ENCODE results near the gene CXCR6. TPM values are rescaled to one million over a fixed set of nuclear protein-coding genes. Genes with fewer than 3 reads are reported as not detected.
A peak's percentile ranks its signal among the peaks of the same experiment; 100 is the strongest.

Gene CXCR6
- total RNA-seq, 4 donors from 2014 or later: 0.29 to 0.51 TPM; not detected in 2

- Histone ChIP-seq H3K27ac (peak overlapping the region; percentile 97 to 100 (median 100)), H3K27me3 (no peaks in the 10 kb centered on the region), H3K4me3 (no peak overlapping the region), H3K4me1 (peaks cover 86 to 90% of the 10 kb centered on the region in 2 donors), H3K9me3 (no peaks in the 10 kb centered on the region), H3K36me3 (no peaks in the 10 kb centered on the region)
- intact Hi-C loops (cut with DNase I; ENCODE audit: low total_unique reads): loop anchor here (10.0 kb wide), 1 partner anchor 437 kb away; no protein-coding TSS in a partner anchor
- no peak for ATAC-seq
- in situ Hi-C loops (cut with MboI; ENCODE audit: low sequenced_read_pairs in 4 of 4): no loop called here
- DNase-seq: peak in 1 of 2 donors; percentile 52
- TF ChIP-seq, protein P1, sequence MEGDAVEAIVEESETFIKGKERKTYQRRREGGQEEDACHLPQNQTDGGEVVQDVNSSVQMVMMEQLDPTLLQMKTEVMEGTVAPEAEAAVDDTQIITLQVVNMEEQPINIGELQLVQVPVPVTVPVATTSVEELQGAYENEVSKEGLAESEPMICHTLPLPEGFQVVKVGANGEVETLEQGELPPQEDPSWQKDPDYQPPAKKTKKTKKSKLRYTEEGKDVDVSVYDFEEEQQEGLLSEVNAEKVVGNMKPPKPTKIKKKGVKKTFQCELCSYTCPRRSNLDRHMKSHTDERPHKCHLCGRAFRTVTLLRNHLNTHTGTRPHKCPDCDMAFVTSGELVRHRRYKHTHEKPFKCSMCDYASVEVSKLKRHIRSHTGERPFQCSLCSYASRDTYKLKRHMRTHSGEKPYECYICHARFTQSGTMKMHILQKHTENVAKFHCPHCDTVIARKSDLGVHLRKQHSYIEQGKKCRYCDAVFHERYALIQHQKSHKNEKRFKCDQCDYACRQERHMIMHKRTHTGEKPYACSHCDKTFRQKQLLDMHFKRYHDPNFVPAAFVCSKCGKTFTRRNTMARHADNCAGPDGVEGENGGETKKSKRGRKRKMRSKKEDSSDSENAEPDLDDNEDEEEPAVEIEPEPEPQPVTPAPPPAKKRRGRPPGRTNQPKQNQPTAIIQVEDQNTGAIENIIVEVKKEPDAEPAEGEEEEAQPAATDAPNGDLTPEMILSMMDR (IDR thresholded peaks at IDR 0.05 in 4 of 5, conservative IDR thresholded peaks at IDR 0.05 in 1 of 5): no peak
- TF ChIP-seq POLR2A (IDR thresholded peaks at IDR 0.05): peak in 1 of 2 donors; percentile 14
Measured at GRCh38 chr3:45991341-45991740, 48.1 kb downstream of the CXCR6 start.

DNA sequence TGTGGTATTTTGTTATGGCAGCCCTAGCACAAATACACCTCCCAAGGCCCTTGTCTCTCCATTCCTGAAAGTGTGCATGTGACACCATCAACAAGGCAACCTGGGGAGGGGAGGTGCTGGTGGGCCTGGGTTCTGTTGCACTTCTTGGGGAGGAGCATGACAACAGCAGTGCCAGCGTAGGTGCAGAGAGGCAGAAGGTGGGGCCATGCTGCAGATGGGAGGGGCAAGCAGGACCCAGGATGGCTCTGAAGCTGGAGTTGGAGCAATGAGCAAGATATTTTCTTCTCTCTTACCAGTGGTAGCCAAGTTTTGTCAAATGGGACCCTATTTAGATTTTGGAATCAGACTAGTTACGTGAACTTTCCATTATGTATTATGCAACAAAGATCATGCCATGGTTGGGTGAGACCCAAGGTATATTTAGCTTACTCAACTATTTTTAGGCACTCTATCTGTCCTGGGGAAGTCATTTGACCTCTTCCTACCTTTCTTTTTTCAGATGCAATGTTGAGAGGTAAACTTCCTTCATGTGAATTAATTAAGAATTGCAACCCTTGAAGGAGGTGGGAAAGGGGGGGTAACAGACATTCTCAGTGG lies 49.0 kb downstream of the CXCR6 start:
- H3K9me3 ChIP-seq: no peaks in the 10 kb centered on the region
- no peak overlapping the region for H3K4me3 ChIP-seq
- H3K36me3 ChIP-seq: no peaks in the 10 kb centered on the region
- TF ChIP-seq, protein P1 (IDR thresholded peaks at IDR 0.05 in 4 of 5, conservative IDR thresholded peaks at IDR 0.05 in 1 of 5): no peak
- TF ChIP-seq POLR2A (IDR thresholded peaks at IDR 0.05): peak in 1 of 2 donors; percentile 62
- peaks cover 80 to 82% of the 10 kb centered on the region in 2 donors for H3K4me1 ChIP-seq
- ATAC-seq (peak; percentile 54 to 57), DNase-seq (peak; percentile 71 to 75)
- no peaks in the 10 kb centered on the region for H3K27me3 ChIP-seq
- in situ Hi-C loops (cut with MboI; ENCODE audit: low sequenced_read_pairs in 4 of 4): no loop called here
- intact Hi-C loops (cut with DNase I; ENCODE audit: low total_unique reads): loop anchor here (10.0 kb wide), 1 partner anchor 437 kb away; no protein-coding TSS in a partner anchor
- peak overlapping the region; percentile 97 to 100 (median 100) for H3K27ac ChIP-seq

GRCh38 chr3:45992821-45993221 lies 49.6 kb downstream of the CXCR6 start:
- no peak for DNase-seq
- H3K27me3 ChIP-seq: no peaks in the 10 kb centered on the region
- H3K9me3 ChIP-seq: no peaks in the 10 kb centered on the region
- intact Hi-C loops (cut with DNase I; ENCODE audit: low total_unique reads) (loop anchor here (10.0 kb wide), 1 partner anchor 438 kb away; no protein-coding TSS in a partner anchor), in situ Hi-C loops (cut with MboI; ENCODE audit: low sequenced_read_pairs in 4 of 4) (no loop called here)
- peak overlapping the region; percentile 97 to 100 (median 100) for H3K27ac ChIP-seq
- H3K36me3 ChIP-seq: no peaks in the 10 kb centered on the region
- no peak for ATAC-seq
- H3K4me3 ChIP-seq: no peak overlapping the region
- H3K4me1 ChIP-seq: peaks cover 74 to 77% of the 10 kb centered on the region in 2 donors
- no peak for TF ChIP-seq POLR2A (IDR thresholded peaks at IDR 0.05)
- TF ChIP-seq, protein P1 (IDR thresholded peaks at IDR 0.05 in 4 of 5, conservative IDR thresholded peaks at IDR 0.05 in 1 of 5): no peak

DNA sequence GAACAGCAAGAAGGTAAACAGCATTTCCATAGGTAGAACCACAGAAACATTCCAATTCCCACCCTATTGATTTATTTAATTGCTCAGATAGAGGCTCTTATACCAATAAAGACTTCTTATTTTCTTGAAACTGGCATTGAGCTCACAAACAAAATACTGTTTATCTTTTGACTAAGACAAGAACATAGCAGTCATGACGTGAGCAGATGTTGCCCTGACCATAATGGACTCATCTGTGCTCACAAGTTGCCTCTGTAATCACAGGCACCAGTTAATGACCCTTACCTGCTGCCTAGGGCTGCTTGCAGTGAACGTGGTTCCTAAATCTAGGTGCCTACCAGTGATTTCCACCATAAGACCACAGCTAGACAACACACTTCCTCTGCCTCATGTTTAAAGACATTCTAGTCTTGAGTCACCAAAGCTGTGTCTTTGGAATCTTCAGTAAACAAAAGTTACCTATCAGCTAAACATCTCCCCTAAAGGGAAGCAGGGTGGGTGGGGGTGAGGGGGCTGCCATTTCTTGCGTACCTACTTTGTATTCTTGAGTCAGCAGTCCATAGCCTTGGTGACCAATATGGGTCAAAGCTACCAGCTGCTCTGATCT lies 50.3 kb downstream of the CXCR6 start:
- intact Hi-C loops (cut with DNase I; ENCODE audit: low total_unique reads): loop anchor here (10.0 kb wide), 1 partner anchor 439 kb away; no protein-coding TSS in a partner anchor
- no peak for ATAC-seq

More for the DNA sequence above, 50.3 kb downstream of the CXCR6 start:
- no peak for DNase-seq
- no peak for TF ChIP-seq POLR2A (IDR thresholded peaks at IDR 0.05)
- TF ChIP-seq, protein P1 (IDR thresholded peaks at IDR 0.05 in 4 of 5, conservative IDR thresholded peaks at IDR 0.05 in 1 of 5): no peak
- in situ Hi-C loops (cut with MboI; ENCODE audit: low sequenced_read_pairs in 4 of 4): no loop called here
- H3K36me3 ChIP-seq: no peaks in the 10 kb centered on the region
- peaks cover 67 to 69% of the 10 kb centered on the region in 2 donors for H3K4me1 ChIP-seq
- H3K27me3 ChIP-seq: no peaks in the 10 kb centered on the region
- H3K9me3 ChIP-seq: no peaks in the 10 kb centered on the region
- no peak overlapping the region for H3K4me3 ChIP-seq
- H3K27ac ChIP-seq: peak overlapping the region; percentile 97 to 100 (median 100)

All from gastrocnemius medialis (tissue), 4 donors.